Esophagus muscularis mucosa (tissue), 4 donors: ENCODE results near the gene BACH1. TPM values are rescaled to one million over a fixed set of nuclear protein-coding genes. Genes with fewer than 3 reads are reported as not detected.

Source experiments
- DNase-seq: peaks from one replicate; pipeline ENCODE4 v3.0.0-alpha.2; 2017; ENCODE audit errors: extremely low spot score
- H3K27ac ChIP-seq, 4 donors: fragments of 200-600 bp; sonication (generic); replicated peaks in 1 of 4; 1 replicate in 3 of 4; 2 replicates in 1 of 4; pipeline ENCODE4 v1.5.1; 2016 to 2019; ENCODE audit warnings: mild to moderate bottlenecking in 1 of 4
- H3K27me3 ChIP-seq, 4 donors: fragments of 200-600 bp; sonication (generic); one replicate each; pipeline versions ENCODE4 v1.5.1 to v1.6.0; 2016 to 2019
- H3K36me3 ChIP-seq, 4 donors: fragments of 200-600 bp; sonication (generic); one replicate each; pipeline ENCODE4 v1.5.1; 2016 to 2019
- H3K4me1 ChIP-seq, 4 donors: fragments of 200-600 bp; sonication (generic); one replicate each; pipeline ENCODE4 v1.5.1; 2016 to 2019
- H3K4me3 ChIP-seq, 4 donors: fragments of 200-600 bp; sonication (generic); 1 replicate in 2 of 4; 2 replicates in 2 of 4; pipeline ENCODE4 v1.5.1; 2016 to 2019; ENCODE audit warnings: mild to moderate bottlenecking in 4 of 4, moderate library complexity in 1 of 4
- H3K9me3 ChIP-seq, 4 donors: fragments of 200-600 bp; sonication (generic); 1 replicate in 3 of 4; 2 replicates in 1 of 4; pipeline ENCODE4 v1.5.1; 2016 to 2019
- CTCF ChIP-seq, 3 experiments: fragments of 200-600 bp in 2 of 3; fragments of 450-650 bp in 1 of 3; sonication (generic) in 2 of 3; IDR thresholded peaks; one replicate each; pipeline ENCODE4 v1.5.1; 2017 to 2019; ENCODE audit warnings: antibody characterized with exemption in 3 of 3, mild to moderate bottlenecking in 2 of 3, moderate library complexity in 1 of 3
- EP300 ChIP-seq: sonication (generic); formaldehyde crosslinking; IDR thresholded peaks from one replicate; pipeline ENCODE4 v1.6.1; 2017; ENCODE audit warnings: antibody characterized with exemption
- POLR2A ChIP-seq: fragments of 450-650 bp; IDR thresholded peaks from one replicate; pipeline ENCODE4 v1.6.1; 2017; ENCODE audit warnings: antibody characterized with exemption, moderate library complexity, mild to moderate bottlenecking, low read depth
- POLR2AphosphoS5 ChIP-seq, 2 donors: sonication (generic); formaldehyde crosslinking; IDR thresholded peaks; one replicate each; pipeline ENCODE4 v1.6.1; 2017; ENCODE audit warnings: antibody characterized with exemption in 2 of 2
- WGBS: methylation state at CpG from one replicate; pipeline ENCODE4 v1.1.5; 2018; 5-methylcytosine and 5-hydroxymethylcytosine counted together
- intact Hi-C: fragments of 100-400 bp; cut with DNase I; formaldehyde crosslinking; loops from one replicate; pipeline ENCODE4 v1.15.1; 2023
- total RNA-seq, 4 donors: library from RNA; depleted of rRNA; stranded (reverse); fragments of >200 nt; gene quantifications; one replicate each; pipeline versions ENCODE4 v1.1.0 to v1.2.1, GENCODE V29; 2016

BACH1 gene
- total RNA-seq, 4 donors from 2014 or later: 43.8 to 86.3 (median 50.9) TPM

- no peak overlapping the region for H3K4me3 ChIP-seq
- no peaks in the 10 kb centered on the region for H3K27me3 ChIP-seq
- peaks cover 20 to 41% (median 35%) of the 10 kb centered on the region in 4 donors for H3K4me1 ChIP-seq
- WGBS: 91% methylated on average over 11 of the region's 11 CpGs
- no peaks in the 10 kb centered on the region for H3K9me3 ChIP-seq
- peaks cover 0 to 35% (median 24%) of the 10 kb centered on the region in 4 donors for H3K36me3 ChIP-seq
- TF ChIP-seq POLR2A: no peak
- no peak for TF ChIP-seq EP300
- TF ChIP-seq POLR2AphosphoS5 (IDR thresholded peaks at IDR 0.05): no peak
- TF ChIP-seq CTCF (IDR thresholded peaks at IDR 0.05): no peak
- no peak for DNase-seq
- H3K27ac ChIP-seq: no peak overlapping the region
- intact Hi-C loops: no loop called here
Observed at GRCh38 chr21:29321932-29322928, 23.5 kb downstream of the BACH1 start.

GRCh38 chr21:29323189-29323588, 24.5 kb downstream of the BACH1 start:
- peaks cover 10 to 31% (median 26%) of the 10 kb centered on the region in 4 donors for H3K4me1 ChIP-seq
- H3K27ac ChIP-seq: no peak overlapping the region
- no peak for TF ChIP-seq EP300
- no peak for TF ChIP-seq POLR2AphosphoS5 (IDR thresholded peaks at IDR 0.05)
- TF ChIP-seq CTCF (IDR thresholded peaks at IDR 0.05): no peak
- TF ChIP-seq POLR2A: no peak
- H3K36me3 ChIP-seq: peaks cover 0 to 45% (median 31%) of the 10 kb centered on the region in 4 donors
- H3K27me3 ChIP-seq: no peaks in the 10 kb centered on the region
- WGBS: 91% methylated on average over 6 of the region's 6 CpGs
- no peak for DNase-seq
- intact Hi-C loops: no loop called here
- H3K9me3 ChIP-seq: no peaks in the 10 kb centered on the region
- no peak overlapping the region for H3K4me3 ChIP-seq

- no peak for TF ChIP-seq CTCF (IDR thresholded peaks at IDR 0.05)
- TF ChIP-seq POLR2A: no peak
- no peak for TF ChIP-seq EP300
- no peak for TF ChIP-seq POLR2AphosphoS5 (IDR thresholded peaks at IDR 0.05)
- DNase-seq: no peak
- WGBS: 97% methylated on average over 10 of the region's 10 CpGs
- intact Hi-C loops: no loop called here
- Histone ChIP-seq H3K27me3 (no peaks in the 10 kb centered on the region), H3K27ac (no peak overlapping the region), H3K4me1 (peaks cover 0 to 20% (median 3%) of the 10 kb centered on the region in 4 donors), H3K4me3 (no peak overlapping the region), H3K9me3 (no peaks in the 10 kb centered on the region), H3K36me3 (peaks cover 0 to 66% (median 45%) of the 10 kb centered on the region in 4 donors)
Observed at GRCh38 chr21:29326914-29327554, 28.3 kb downstream of the BACH1 start.

- Histone ChIP-seq H3K4me3 (no peak overlapping the region), H3K27ac (no peak overlapping the region), H3K4me1 (peaks cover 9 to 28% (median 17%) of the 10 kb centered on the region in 4 donors), H3K9me3 (no peaks in the 10 kb centered on the region), H3K27me3 (no peaks in the 10 kb centered on the region), H3K36me3 (peaks cover 0 to 55% (median 39%) of the 10 kb centered on the region in 4 donors)
- no peak for DNase-seq
- intact Hi-C loops: no loop called here
- WGBS: 74% methylated on average over 5 of the region's 5 CpGs
- no peak for TF ChIP-seq CTCF (IDR thresholded peaks at IDR 0.05)
- TF ChIP-seq EP300: no peak
- TF ChIP-seq POLR2AphosphoS5 (IDR thresholded peaks at IDR 0.05): no peak
- TF ChIP-seq POLR2A: no peak
Observed at GRCh38 chr21:29329406-29329805, 30.7 kb downstream of the BACH1 start.
